IMR-90 (cell line): ENCODE results near the gene GSTA5. TPM values are rescaled to one million over a fixed set of nuclear protein-coding genes. Genes with fewer than 3 reads are reported as not detected.
"Not testable (repeated sequence)": the region's sequence is repeated elsewhere in the genome, so short reads cannot be mapped to it uniquely, and the experiment has no call there.

Experiments used
- ATAC-seq: fragments of 200-7000 bp; cut with Tn5 transposase; 2 replicates; pipeline ENCODE4 v1.9.1; 2020; ENCODE audit warnings: low read depth, mild to moderate bottlenecking, moderate library complexity
- BruUV-seq: library from RNA; stranded (reverse); fragments of 400-500 nt; replicated peaks from 2 replicates; lab custom pipeline; 2021; lab: Mats Ljungman, UMichigan
- CTCF ChIA-PET: fragments of 300-600 bp; formaldehyde crosslinking; extraction: SDS; loops from one replicate; lab custom pipeline; 2021; ENCODE audit warnings: antibody characterized with exemption; lab: Yijun Ruan, JAX
- POLR2A ChIA-PET: fragments of 300-600 bp; sonication (Branson Sonifier 250); formaldehyde crosslinking; loops from one replicate; lab custom pipeline; 2022; ENCODE audit warnings: antibody characterized with exemption; ENCODE audit not compliant: unreplicated experiment; lab: Charles Lee
- DNase-seq: peaks from one replicate; pipeline ENCODE4 v3.0.0; 2013
- H2AFZ ChIP-seq: replicated peaks from 2 replicates; pipeline ENCODE3; 2013; ENCODE audit warnings: low read length, mild to moderate bottlenecking; ENCODE audit not compliant: poor library complexity
- H2AK5ac ChIP-seq: 2 replicates; pipeline ENCODE4 v1.6.1; 2013; ENCODE audit warnings: low read depth, low read length, inconsistent platforms
- H2AK9ac ChIP-seq: replicated peaks from 2 replicates; pipeline ENCODE3; 2013; ENCODE audit warnings: mild to moderate bottlenecking, low read depth, low read length, moderate library complexity; ENCODE audit not compliant: poor library complexity
- H2BK120ac ChIP-seq: 2 replicates; pipeline ENCODE4 v1.6.1; 2013; ENCODE audit warnings: low read depth, low read length, inconsistent platforms
- H2BK15ac ChIP-seq: 3 replicates; pipeline ENCODE4 v1.6.1; 2013; ENCODE audit warnings: low read depth, low read length, inconsistent platforms
- H2BK20ac ChIP-seq: 2 replicates; pipeline ENCODE4 v1.6.1; 2013; ENCODE audit warnings: low read depth, mild to moderate bottlenecking, inconsistent platforms, low read length, moderate library complexity
- H2BK5ac ChIP-seq: 2 replicates; pipeline ENCODE4 v1.6.1; 2013; ENCODE audit warnings: mild to moderate bottlenecking, low read depth, low read length, inconsistent platforms; ENCODE audit not compliant: poor library complexity, severe bottlenecking
- H3K14ac ChIP-seq: replicated peaks from 2 replicates; pipeline ENCODE4 v1.6.1; 2013; ENCODE audit warnings: low read depth, low read length, inconsistent platforms
- H3K18ac ChIP-seq: 2 replicates; pipeline ENCODE4 v1.6.1; 2013; ENCODE audit warnings: low read depth, low read length, control low read depth
- H3K23ac ChIP-seq: 2 replicates; pipeline ENCODE4 v1.6.1; 2013; ENCODE audit warnings: low read depth, low read length, inconsistent platforms
- H3K27ac ChIP-seq: 2 replicates; pipeline ENCODE4 v1.5.1; 2013; ENCODE audit warnings: mild to moderate bottlenecking, control low read depth, low read length; ENCODE audit not compliant: insufficient read depth
- H3K27me3 ChIP-seq: 2 replicates; pipeline ENCODE4 v1.6.1; 2013; ENCODE audit warnings: low read length; ENCODE audit not compliant: control insufficient read depth, insufficient read depth
- H3K36me3 ChIP-seq: 2 replicates; pipeline ENCODE4 v1.6.1; 2013; ENCODE audit warnings: low read length, mixed read lengths; ENCODE audit not compliant: control insufficient read depth, insufficient read depth
- H3K4ac ChIP-seq: 2 replicates; pipeline ENCODE4 v1.6.1; 2013; ENCODE audit warnings: low read depth, low read length, inconsistent platforms
- H3K4me1 ChIP-seq: 2 replicates; pipeline ENCODE4 v1.6.1; 2013; ENCODE audit warnings: low read length, mixed read lengths; ENCODE audit not compliant: control insufficient read depth, insufficient read depth
- H3K4me2 ChIP-seq: 2 replicates; pipeline ENCODE4 v1.6.1; 2013; ENCODE audit warnings: low read depth, mild to moderate bottlenecking, control low read depth, low read length, moderate library complexity
- H3K4me3 ChIP-seq: 2 replicates; pipeline ENCODE4 v1.5.1; 2013; ENCODE audit warnings: low read depth, mild to moderate bottlenecking, control low read depth, low read length, moderate library complexity; ENCODE audit not compliant: insufficient read depth
- H3K56ac ChIP-seq: 2 replicates; pipeline ENCODE4 v1.6.1; 2013; ENCODE audit warnings: low read length, inconsistent platforms; ENCODE audit not compliant: insufficient read depth; ENCODE audit errors: extremely low read depth
- H3K79me1 ChIP-seq, 2 experiments: 2 replicates each; pipeline ENCODE4 v1.6.1; 2013; ENCODE audit warnings: low read length in 2 of 2, inconsistent platforms in 1 of 2, low read depth in 1 of 2
- H3K9ac ChIP-seq: 2 replicates; pipeline ENCODE4 v1.6.1; 2013; ENCODE audit warnings: low read depth, low read length, control low read depth
- H3K9me1 ChIP-seq: 2 replicates; pipeline ENCODE4 v1.6.1; 2013; ENCODE audit warnings: low read length, inconsistent platforms; ENCODE audit not compliant: insufficient read depth
- H3K9me3 ChIP-seq: 2 replicates; pipeline ENCODE4 v1.6.1; 2013; ENCODE audit warnings: low read length; ENCODE audit not compliant: control insufficient read depth, insufficient read depth
- H4K20me1 ChIP-seq: 2 replicates; pipeline ENCODE4 v1.6.1; 2013; ENCODE audit warnings: low read length, inconsistent platforms; ENCODE audit not compliant: insufficient read depth
- H4K5ac ChIP-seq: 2 replicates; pipeline ENCODE4 v1.6.1; 2013; ENCODE audit warnings: mild to moderate bottlenecking, low read depth, low read length, control low read depth
- H4K8ac ChIP-seq, 2 experiments: 2 replicates each; pipeline ENCODE4 v1.6.1; 2013; ENCODE audit warnings: low read depth in 2 of 2, low read length in 2 of 2, control low read depth in 1 of 2, inconsistent platforms in 1 of 2
- H4K91ac ChIP-seq: 2 replicates; pipeline ENCODE4 v1.6.1; 2013; ENCODE audit warnings: low read depth, low read length, inconsistent platforms; ENCODE audit not compliant: insufficient read depth
- MAFK ChIP-seq: IDR thresholded peaks from 2 replicates; pipeline ENCODE4 v1.6.1; 2012; ENCODE audit warnings: low read depth, low read length, improper control_type of control experiment
- WGBS, 2 experiments: methylation state at CpG; one replicate each; pipeline versions ENCODE4 v1.1.5 to v1.1.7; 2013; ENCODE audit warnings: missing lambda C conversion rate in 2 of 2; ENCODE audit not compliant: insufficient read length in 1 of 2; ENCODE audit errors: extremely low coverage in 2 of 2; 5-methylcytosine and 5-hydroxymethylcytosine counted together
- dilution Hi-C: fragments of 300-500 bp; cut with HindIII; formaldehyde crosslinking; loops from one replicate; pipeline ENCODE4 v1.14.3; 2018; ENCODE audit warnings: low sequenced_read_pairs; ENCODE audit not compliant: unreplicated experiment
- in situ Hi-C: fragments of 300-500 bp; cut with MboI; formaldehyde crosslinking; loops from 3 replicates; pipeline ENCODE4 v1.14.3; 2019; ENCODE audit warnings: low sequenced_read_pairs, inconsistent platforms, mixed read lengths
- intact Hi-C: fragments of 100-400 bp; cut with micrococcal nuclease; formaldehyde crosslinking; loops from 2 replicates; pipeline ENCODE4 v1.10.0; 2022
- polyA plus RNA-seq, 3 experiments: library from polyadenylated mRNA; depleted of rRNA; stranded (reverse); fragments of >200 nt; gene quantifications; 2 replicates each; pipeline ENCODE4 v1.2.3, GENCODE V29; 2012; ENCODE audit warnings: low replicate concordance in 1 of 3
- total RNA-seq: library from RNA; depleted of rRNA; stranded (reverse); fragments of >200 nt; gene quantifications from 2 replicates; pipeline ENCODE4 v1.2.3, GENCODE V29; 2012
- TF ChIP-seq, protein P1 (sequence below): conservative IDR thresholded peaks from 2 replicates; pipeline ENCODE4 v1.5.1; 2012; ENCODE audit warnings: mild to moderate bottlenecking, low read depth, low read length, improper control_type of control experiment

GSTA5 gene
- total and polyA plus RNA-seq, 2 of the 4 experiments (the other 2 are of a cell fraction), result not detected

DNA sequence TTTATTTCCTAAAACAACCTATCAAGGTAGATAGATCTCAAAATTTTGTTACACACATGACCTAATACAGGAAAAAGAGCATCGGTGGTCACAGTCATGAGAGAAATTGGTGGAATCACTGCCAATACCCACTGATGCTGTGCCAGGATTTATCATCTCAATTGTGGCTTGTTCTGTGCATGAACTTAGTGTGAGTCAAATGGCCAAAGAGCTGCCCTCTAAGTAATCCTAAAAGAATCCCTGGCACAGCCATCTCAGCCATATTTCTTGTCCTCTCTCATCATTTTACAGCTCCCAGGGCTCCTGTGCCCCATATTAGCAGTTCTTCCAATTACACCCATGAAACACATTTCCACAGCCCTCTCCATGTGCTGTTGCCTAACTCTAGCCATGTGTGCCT, 6.1 kb downstream of the GSTA5 start:
- Histone ChIP-seq H3K27me3 (peaks cover 15% of the 10 kb centered on the region), H4K5ac (no peak overlapping the region), H3K27ac (no peak overlapping the region), H2AK5ac (no peak overlapping the region), H2BK120ac (no peak overlapping the region), H3K56ac (no peak overlapping the region), H2BK15ac (no peak overlapping the region), H2BK20ac (no peak overlapping the region), H3K9ac (no peak overlapping the region), H3K4me2 (no peak overlapping the region), H3K23ac (no peak overlapping the region), H2BK5ac (no peak overlapping the region), H3K14ac (no peak overlapping the region), H3K9me1 (no peaks in the 10 kb centered on the region; the same call in 1 of the 2 replicates), H3K79me1 (no peaks in the 10 kb centered on the region), H3K9me3 (no peaks in the 10 kb centered on the region), H2AFZ (no peak overlapping the region), H4K20me1 (no peaks in the 10 kb centered on the region), H4K91ac (no peak overlapping the region), H3K4me1 (no peaks in the 10 kb centered on the region), H3K4me3 (no peak overlapping the region), H4K8ac (no peak overlapping the region), H2AK9ac (no peak overlapping the region), H3K4ac (no peak overlapping the region), H3K18ac (no peak overlapping the region), H3K36me3 (no peaks in the 10 kb centered on the region)
- WGBS, 2 experiments, result no CpG with 5 or more reads among the region's 1 CpG
- ATAC-seq, result no peak
- BruUV-seq, result no TSS peak
- POLR2A ChIA-PET, result no interaction called here
- peak; percentile 18 for DNase-seq
- dilution Hi-C loops (no loop called here), in situ Hi-C loops (no loop called here), intact Hi-C loops (no loop called here)
- CTCF ChIA-PET, result no interaction called here
- TF ChIP-seq, protein P1, sequence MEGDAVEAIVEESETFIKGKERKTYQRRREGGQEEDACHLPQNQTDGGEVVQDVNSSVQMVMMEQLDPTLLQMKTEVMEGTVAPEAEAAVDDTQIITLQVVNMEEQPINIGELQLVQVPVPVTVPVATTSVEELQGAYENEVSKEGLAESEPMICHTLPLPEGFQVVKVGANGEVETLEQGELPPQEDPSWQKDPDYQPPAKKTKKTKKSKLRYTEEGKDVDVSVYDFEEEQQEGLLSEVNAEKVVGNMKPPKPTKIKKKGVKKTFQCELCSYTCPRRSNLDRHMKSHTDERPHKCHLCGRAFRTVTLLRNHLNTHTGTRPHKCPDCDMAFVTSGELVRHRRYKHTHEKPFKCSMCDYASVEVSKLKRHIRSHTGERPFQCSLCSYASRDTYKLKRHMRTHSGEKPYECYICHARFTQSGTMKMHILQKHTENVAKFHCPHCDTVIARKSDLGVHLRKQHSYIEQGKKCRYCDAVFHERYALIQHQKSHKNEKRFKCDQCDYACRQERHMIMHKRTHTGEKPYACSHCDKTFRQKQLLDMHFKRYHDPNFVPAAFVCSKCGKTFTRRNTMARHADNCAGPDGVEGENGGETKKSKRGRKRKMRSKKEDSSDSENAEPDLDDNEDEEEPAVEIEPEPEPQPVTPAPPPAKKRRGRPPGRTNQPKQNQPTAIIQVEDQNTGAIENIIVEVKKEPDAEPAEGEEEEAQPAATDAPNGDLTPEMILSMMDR, result no peak
- no peak for TF ChIP-seq MAFK

DNA sequence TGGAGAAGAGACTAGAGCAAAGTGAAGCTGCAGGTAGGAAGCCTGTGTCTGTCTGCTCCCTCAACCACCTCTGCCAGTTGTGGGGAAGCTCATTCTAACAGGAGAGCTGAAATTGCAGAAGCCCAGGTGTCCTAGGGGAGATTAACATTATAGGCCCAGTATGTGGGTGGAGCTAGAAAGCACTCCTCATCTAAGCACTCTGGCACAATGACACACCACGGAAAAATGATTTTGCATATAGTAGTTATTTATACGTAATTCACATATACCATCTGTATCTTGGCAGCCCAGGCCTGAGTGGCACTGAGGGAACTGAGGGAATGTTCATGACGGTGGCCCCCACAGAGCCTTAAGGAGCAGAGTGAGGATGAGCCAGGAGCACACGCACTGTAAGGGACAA, 9.7 kb downstream of the GSTA5 start:
- H3K36me3 ChIP-seq, H3K18ac ChIP-seq, BruUV-seq, H4K20me1 ChIP-seq, H3K14ac ChIP-seq, H2BK5ac ChIP-seq, H3K9me3 ChIP-seq, H3K23ac ChIP-seq, H3K9ac ChIP-seq, H3K9me1 ChIP-seq, H3K56ac ChIP-seq, H3K4ac ChIP-seq, H4K8ac ChIP-seq, H3K79me1 ChIP-seq, H4K5ac ChIP-seq, in situ Hi-C loops, CTCF ChIA-PET, H3K27ac ChIP-seq, H3K4me1 ChIP-seq, H2AK9ac ChIP-seq, H3K4me2 ChIP-seq, H2BK20ac ChIP-seq, ATAC-seq, H3K4me3 ChIP-seq, H2BK120ac ChIP-seq, DNase-seq, H2AK5ac ChIP-seq, intact Hi-C loops, H2BK15ac ChIP-seq, H2AFZ ChIP-seq, dilution Hi-C loops, H4K91ac ChIP-seq, POLR2A ChIA-PET: not testable (repeated sequence)
- H3K27me3 ChIP-seq, result peaks cover 14% of the 10 kb centered on the region
- no CpG with 5 or more reads among the region's 4 CpGs for WGBS, 2 experiments
